ENCODE data around the gene SLX4IP.

The SLX4IP gene

GRCh38 chr20:10668677-10669368, 233.7 kb downstream of the SLX4IP start:
- no peak for DNase-seq

GRCh38 chr20:10669843-10670446, 234.8 kb downstream of the SLX4IP start:
- DNase-seq = no peak

- DNase-seq = no peak
Measured at GRCh38 chr20:10670501-10671220, 235.6 kb downstream of the SLX4IP start.

- peak; percentile 94 for DNase-seq
Measured at GRCh38 chr20:10671221-10671918, 236.3 kb downstream of the SLX4IP start.

GRCh38 chr20:10671919-10672623, 237.0 kb downstream of the SLX4IP start:
- peak; percentile 38 to 39 for DNase-seq

- DNase-seq = peak; percentile 34 to 49
Measured at GRCh38 chr20:10672624-10673127, 237.6 kb downstream of the SLX4IP start.

- DNase-seq = peak; percentile 13 to 36
Measured at GRCh38 chr20:10673176-10673841, 238.2 kb downstream of the SLX4IP start.

- DNase-seq = peak; percentile 90 to 95
Measured at GRCh38 chr20:10673842-10674683, 239.0 kb downstream of the SLX4IP start, which contains the start of gene JAG1. JAG1 (minus strand) TSS chr20:10673999; CDS start chr20:10673530, 469 bp downstream.

GRCh38 chr20:10674684-10675449, 239.8 kb downstream of the SLX4IP start:
- peak; percentile 58 to 69 for DNase-seq

GRCh38 chr20:10675450-10675848, 240.3 kb downstream of the SLX4IP start:
- DNase-seq = no peak

GRCh38 chr20:10676518-10676917, 241.4 kb downstream of the SLX4IP start:
- peak in 1 of 2 donors; percentile 24 for DNase-seq

Measured in inflammatory macrophage (primary cell).